Endodermal cell (in vitro differentiated cells): ENCODE measurements around the gene CMSS1. TPM values are rescaled to one million over a fixed set of nuclear protein-coding genes. Genes with fewer than 3 reads are reported as not detected.

Experiments used
- DNase-seq: peaks from one replicate; pipeline ENCODE4 v3.0.0-alpha.2; 2017
- H3K27ac ChIP-seq: 2 replicates; pipeline ENCODE4 v1.5.1; 2013; ENCODE audit warnings: mild to moderate bottlenecking, low read depth, low read length, moderate library complexity
- H3K27me3 ChIP-seq: 2 replicates; pipeline ENCODE4 v1.6.1; 2013; ENCODE audit warnings: mild to moderate bottlenecking, low read length, moderate library complexity; ENCODE audit not compliant: insufficient read depth, control insufficient read depth, poor library complexity, severe bottlenecking
- H3K36me3 ChIP-seq: 2 replicates; pipeline ENCODE4 v1.7.0; 2013; ENCODE audit warnings: mild to moderate bottlenecking, low read length, moderate library complexity; ENCODE audit not compliant: control insufficient read depth, insufficient read depth
- H3K4me1 ChIP-seq: one replicate; pipeline ENCODE4 v1.7.0; 2013; ENCODE audit warnings: low read length; ENCODE audit not compliant: control insufficient read depth, insufficient read depth
- H3K4me3 ChIP-seq: 2 replicates; pipeline ENCODE4 v1.5.1; 2013; ENCODE audit warnings: mild to moderate bottlenecking, low read length, moderate library complexity
- H3K9ac ChIP-seq: 2 replicates; pipeline ENCODE4 v1.6.1; 2013; ENCODE audit warnings: mild to moderate bottlenecking, low read length, moderate library complexity; ENCODE audit not compliant: poor library complexity, severe bottlenecking; ENCODE audit errors: extremely low read depth
- H3K9me3 ChIP-seq: 2 replicates; pipeline ENCODE4 v1.6.1; 2013; ENCODE audit warnings: mild to moderate bottlenecking, low read length, moderate library complexity; ENCODE audit not compliant: control insufficient read depth
- H3K27ac Mint-ChIP-seq: 2 replicates; pipeline ENCODE4 v1.8.0; 2020; ENCODE audit warnings: mixed read lengths
- H3K27me3 Mint-ChIP-seq: 2 replicates; pipeline ENCODE4 v1.8.0; 2021; ENCODE audit warnings: mild to moderate bottlenecking, mixed read lengths; ENCODE audit not compliant: insufficient read depth
- H3K36me3 Mint-ChIP-seq: 2 replicates; pipeline ENCODE4 v1.8.0; 2020; ENCODE audit warnings: low read depth, mixed read lengths
- H3K4me1 Mint-ChIP-seq: 2 replicates; pipeline ENCODE4 v1.8.0; 2020; ENCODE audit warnings: mixed read lengths
- H3K4me3 Mint-ChIP-seq: 2 replicates; pipeline ENCODE4 v1.8.0; 2020; ENCODE audit warnings: mild to moderate bottlenecking, moderate library complexity, mixed read lengths
- H3K9me3 Mint-ChIP-seq: 2 replicates; pipeline ENCODE4 v1.8.0; 2020; ENCODE audit warnings: mild to moderate bottlenecking, mixed read lengths
- WGBS, 2 experiments: methylation state at CpG; one replicate each; pipeline versions ENCODE4 v1.1.5 to v1.1.7; 2013; ENCODE audit warnings: missing lambda C conversion rate in 2 of 2, mixed read lengths in 1 of 2; ENCODE audit not compliant: insufficient coverage in 1 of 2, insufficient read length in 1 of 2; 5-methylcytosine and 5-hydroxymethylcytosine counted together
- total RNA-seq, 2 donors: library from RNA; stranded (reverse); fragmentation: NEBNext Ultra II Directional in 1 of 2; extraction: Animal tissue kit (Norgen Biotek cat#: 25700) in 1 of 2; gene quantifications; 2 replicates in 1 of 2; 3 replicates in 1 of 2; pipeline ENCODE4 v1.2.1, GENCODE V29; 2021
- TF ChIP-seq, protein P1 (sequence below): fragments of 200-600 bp; sonication (generic); conservative IDR thresholded peaks from 2 replicates; pipeline ENCODE4 v1.5.0; 2021; ENCODE audit warnings: antibody characterized with exemption, mild to moderate bottlenecking

CMSS1 gene
- total RNA-seq, 2 donors from 2014 or later, result 48.5 to 50.8 TPM

DNA sequence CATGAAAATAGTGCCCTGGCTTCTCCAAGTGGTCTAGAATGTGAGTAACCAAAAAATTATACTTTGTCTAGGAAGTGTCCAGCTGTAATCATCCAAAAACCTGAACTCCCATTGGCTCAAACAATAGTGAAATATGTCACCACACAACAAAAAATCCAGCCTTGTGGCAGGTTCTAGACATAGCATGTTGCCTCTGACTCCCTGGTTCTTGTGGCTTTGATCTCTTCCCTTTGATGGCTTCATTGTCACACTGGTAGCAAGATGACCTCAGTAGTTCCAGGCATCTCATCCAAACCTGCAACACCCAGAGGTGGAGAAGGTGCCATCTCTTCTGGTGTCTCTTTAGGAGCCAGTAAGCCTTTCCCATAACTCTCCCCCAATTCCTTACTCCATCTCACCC lies 74.7 kb downstream of the CMSS1 start:
- H3K27ac ChIP-seq, result no peak overlapping the region
- no peaks in the 10 kb centered on the region for H3K9me3 Mint-ChIP-seq
- no peaks in the 10 kb centered on the region for H3K36me3 ChIP-seq
- TF ChIP-seq, protein P1, sequence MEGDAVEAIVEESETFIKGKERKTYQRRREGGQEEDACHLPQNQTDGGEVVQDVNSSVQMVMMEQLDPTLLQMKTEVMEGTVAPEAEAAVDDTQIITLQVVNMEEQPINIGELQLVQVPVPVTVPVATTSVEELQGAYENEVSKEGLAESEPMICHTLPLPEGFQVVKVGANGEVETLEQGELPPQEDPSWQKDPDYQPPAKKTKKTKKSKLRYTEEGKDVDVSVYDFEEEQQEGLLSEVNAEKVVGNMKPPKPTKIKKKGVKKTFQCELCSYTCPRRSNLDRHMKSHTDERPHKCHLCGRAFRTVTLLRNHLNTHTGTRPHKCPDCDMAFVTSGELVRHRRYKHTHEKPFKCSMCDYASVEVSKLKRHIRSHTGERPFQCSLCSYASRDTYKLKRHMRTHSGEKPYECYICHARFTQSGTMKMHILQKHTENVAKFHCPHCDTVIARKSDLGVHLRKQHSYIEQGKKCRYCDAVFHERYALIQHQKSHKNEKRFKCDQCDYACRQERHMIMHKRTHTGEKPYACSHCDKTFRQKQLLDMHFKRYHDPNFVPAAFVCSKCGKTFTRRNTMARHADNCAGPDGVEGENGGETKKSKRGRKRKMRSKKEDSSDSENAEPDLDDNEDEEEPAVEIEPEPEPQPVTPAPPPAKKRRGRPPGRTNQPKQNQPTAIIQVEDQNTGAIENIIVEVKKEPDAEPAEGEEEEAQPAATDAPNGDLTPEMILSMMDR, result peak; percentile 45
- H3K9ac ChIP-seq, result no peak overlapping the region
- H3K9me3 ChIP-seq, result no peaks in the 10 kb centered on the region
- no peaks in the 10 kb centered on the region for H3K27me3 ChIP-seq
- H3K4me3 ChIP-seq, result no peak overlapping the region
- H3K36me3 Mint-ChIP-seq, result no peaks in the 10 kb centered on the region
- H3K27me3 Mint-ChIP-seq, result no peaks in the 10 kb centered on the region
- H3K4me3 Mint-ChIP-seq, result no peak overlapping the region
- peaks cover 24% of the 10 kb centered on the region for H3K4me1 Mint-ChIP-seq
- no peaks in the 10 kb centered on the region for H3K4me1 ChIP-seq
- no peak overlapping the region for H3K27ac Mint-ChIP-seq
- DNase-seq, result no peak

DNA sequence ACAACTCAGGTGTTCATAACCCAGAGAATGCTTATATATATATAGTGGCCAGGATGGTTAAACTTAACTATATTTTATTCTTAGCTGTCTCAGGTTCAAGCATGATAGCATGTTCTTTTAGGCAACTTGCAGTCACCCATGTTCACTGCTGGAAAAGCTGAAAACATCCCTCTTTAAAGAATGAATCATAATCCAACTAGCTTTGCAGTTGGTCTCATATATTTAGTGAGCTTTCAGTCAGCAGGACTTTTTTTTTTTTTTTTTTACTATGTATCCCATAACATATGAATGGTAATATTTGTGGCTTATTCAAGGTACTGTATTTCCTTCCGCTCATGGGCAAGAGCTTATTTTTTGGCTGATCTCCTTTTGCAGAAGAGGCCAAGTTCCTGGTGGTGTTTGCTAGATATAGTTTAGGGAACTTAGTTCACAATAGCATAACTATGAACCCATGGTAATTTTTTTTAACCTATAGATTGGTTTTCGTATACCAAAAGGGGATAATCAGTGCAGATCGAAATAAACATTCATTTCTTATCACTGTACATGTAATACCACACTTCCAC lies 77.6 kb downstream of the CMSS1 start:
- Histone ChIP-seq H3K9ac (no peak overlapping the region), H3K36me3 (no peaks in the 10 kb centered on the region), H3K4me1 (no peaks in the 10 kb centered on the region), H3K9me3 (no peaks in the 10 kb centered on the region), H3K27me3 (no peaks in the 10 kb centered on the region), H3K27ac (no peak overlapping the region), H3K4me3 (no peak overlapping the region)
- Mint-ChIP-seq H3K27ac (no peak overlapping the region), H3K27me3 (no peaks in the 10 kb centered on the region), H3K9me3 (no peaks in the 10 kb centered on the region), H3K4me3 (no peak overlapping the region), H3K4me1 (peaks cover 24% of the 10 kb centered on the region), H3K36me3 (no peaks in the 10 kb centered on the region)
- TF ChIP-seq, protein P1, result no peak
- no peak for DNase-seq
- 83 to 91% methylated on average over 2 to 3 of the region's 3 CpGs for WGBS, 2 experiments

DNA sequence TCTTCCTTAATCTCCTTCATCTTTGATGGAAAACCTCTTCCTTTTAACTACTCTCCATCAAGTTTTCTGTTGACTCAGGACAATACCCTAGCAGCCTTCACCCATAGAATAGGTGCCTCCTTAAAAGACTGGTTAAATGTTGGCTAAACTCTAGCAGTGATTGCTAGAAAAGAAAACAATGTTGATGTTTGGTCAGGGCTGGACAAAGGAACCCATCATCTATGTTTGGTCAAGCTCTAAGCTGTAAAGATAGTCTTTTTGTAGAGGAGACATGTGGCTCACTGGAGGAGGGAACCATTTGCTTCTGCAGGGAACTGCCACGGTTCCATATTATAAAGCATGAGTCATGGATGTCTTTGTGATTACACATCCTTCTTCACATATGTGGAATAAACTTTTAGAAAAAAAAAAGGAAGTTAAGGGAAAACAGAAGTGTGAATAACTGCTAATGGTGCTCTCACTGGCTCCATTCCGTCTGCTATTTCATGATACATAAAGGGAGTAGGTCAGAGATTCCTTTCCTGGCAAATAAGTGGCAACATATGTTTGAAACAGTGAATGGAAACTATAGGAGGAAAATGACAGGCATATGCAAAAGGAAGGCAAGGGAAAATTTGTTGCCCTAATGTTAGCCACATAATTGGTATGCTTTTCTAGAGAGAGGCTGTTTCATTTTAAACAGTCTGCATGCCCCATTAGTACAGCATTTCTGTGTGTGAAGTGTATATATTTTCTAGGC lies 78.2 kb downstream of the CMSS1 start:
- DNase-seq, result no peak
- Histone ChIP-seq H3K9me3 (no peaks in the 10 kb centered on the region), H3K4me1 (no peaks in the 10 kb centered on the region), H3K36me3 (no peaks in the 10 kb centered on the region), H3K27ac (peak overlapping the region; percentile 26), H3K9ac (no peak overlapping the region), H3K4me3 (no peak overlapping the region), H3K27me3 (no peaks in the 10 kb centered on the region)
- TF ChIP-seq, protein P1, result no peak
- no peaks in the 10 kb centered on the region for H3K27me3 Mint-ChIP-seq
- 51 to 71% methylated on average over 1 to 2 of the region's 2 CpGs for WGBS, 2 experiments
- H3K27ac Mint-ChIP-seq, result peak overlapping the region; percentile 72
- no peaks in the 10 kb centered on the region for H3K36me3 Mint-ChIP-seq
- H3K4me1 Mint-ChIP-seq, result peaks cover 23% of the 10 kb centered on the region
- no peaks in the 10 kb centered on the region for H3K9me3 Mint-ChIP-seq
- no peak overlapping the region for H3K4me3 Mint-ChIP-seq
